Stimulated activated CD8-positive, alpha-beta memory T cell treated with anti-CD3 and anti-CD28 coated beads, Interleukin-7, amount 100 ng/mL, for 1 hour (primary cell): ENCODE results near the gene MYCN.

Experiments used
- DNase-seq, 2 donors: peaks; one replicate each; pipeline ENCODE4 v3.0.0-alpha.2; 2020; ENCODE audit warnings: low read depth in 2 of 2

MYCN gene

DNA sequence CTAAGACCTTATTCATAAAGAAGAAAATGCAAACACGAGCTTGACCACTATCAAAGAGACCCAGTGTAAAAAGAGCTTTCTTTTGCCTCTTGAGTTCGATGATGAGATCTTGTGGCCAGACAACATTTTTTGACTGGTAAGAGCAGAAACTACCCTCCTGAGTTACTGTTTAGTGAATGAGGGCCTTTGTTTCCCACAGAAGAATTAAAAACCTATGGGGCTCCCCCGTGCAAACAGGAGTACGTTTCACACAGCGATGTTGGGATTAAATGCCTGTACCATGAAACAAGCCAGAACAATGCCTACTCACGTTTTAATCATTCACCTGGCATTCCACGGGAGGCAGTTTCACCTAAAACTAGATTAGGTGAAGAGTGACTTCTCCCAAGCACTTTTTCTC lies 36.0 kb downstream of the MYCN start:
- DNase-seq: no peak

DNA sequence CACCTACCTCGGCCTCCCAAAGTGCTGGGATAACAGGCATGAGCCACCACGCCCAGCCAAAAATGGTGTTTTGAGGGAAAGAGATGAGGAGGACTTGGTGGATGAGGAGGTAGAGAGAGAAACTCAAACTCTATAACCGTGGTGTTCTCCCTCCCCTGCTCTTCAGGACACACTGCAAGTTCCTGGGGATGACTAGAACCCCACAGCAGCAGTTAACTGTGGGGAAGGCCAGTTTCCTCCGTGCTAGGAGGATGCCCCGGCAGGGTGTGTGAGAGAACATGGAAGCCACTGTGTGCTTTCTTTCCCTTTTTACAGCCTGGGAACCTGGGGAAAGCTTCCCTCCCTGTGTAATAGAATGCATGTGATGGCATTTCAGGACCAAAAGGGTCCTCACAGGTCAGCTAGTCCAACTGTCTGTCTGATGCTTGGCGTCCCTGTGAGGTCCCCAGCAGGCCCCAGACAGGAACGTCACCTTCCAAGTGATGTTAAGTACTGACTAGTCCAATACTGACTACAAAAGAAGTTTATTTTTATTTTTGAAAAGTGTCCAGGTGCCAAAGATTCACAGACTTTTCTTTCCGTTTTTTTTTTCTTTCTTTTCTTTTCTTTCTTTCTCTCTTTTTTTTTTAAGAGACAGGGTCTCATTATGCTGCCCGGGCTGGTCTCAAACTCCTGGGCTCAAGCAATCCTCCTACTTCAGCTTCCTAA lies 38.9 kb downstream of the MYCN start:
- no peak for DNase-seq

DNA sequence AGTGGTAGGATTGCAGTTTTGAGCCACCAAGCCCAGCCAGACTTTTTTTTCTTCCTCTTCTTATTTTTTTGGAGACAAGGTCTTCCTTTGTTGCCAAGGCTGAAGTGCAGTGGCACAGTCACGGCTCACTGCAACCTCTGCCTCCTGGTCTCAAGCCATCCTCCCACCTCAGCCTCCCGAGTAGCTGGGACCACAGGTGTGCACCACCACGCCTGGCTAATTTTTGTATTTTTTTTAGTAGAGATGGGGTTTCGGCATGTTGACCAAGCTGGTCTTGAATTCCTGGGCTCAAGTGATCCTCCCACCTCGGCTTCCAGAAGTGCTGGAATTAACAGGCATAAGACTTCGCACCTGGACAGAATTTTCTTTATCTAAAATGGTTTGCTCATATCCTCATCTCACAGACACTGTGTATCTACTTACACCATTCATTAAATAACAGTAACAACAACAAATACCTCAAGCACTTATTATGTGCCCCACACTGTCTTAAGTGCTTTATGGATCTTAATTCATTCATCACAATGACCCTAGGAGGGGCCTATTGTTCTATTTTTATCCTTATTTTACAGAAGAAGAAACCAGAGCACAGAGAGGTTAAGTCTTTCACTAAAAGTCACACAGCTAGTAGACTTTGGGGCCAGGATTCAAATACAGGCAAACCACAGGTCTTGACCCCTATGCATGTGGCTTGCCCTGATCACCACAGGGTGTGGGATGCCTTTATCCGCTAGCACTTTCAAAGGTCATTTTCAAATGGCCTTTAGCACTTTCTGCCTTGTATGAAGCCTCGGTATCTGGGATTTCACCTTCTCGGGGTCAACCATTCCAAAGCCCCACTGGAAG lies 39.6 kb downstream of the MYCN start:
- DNase-seq: no peak

DNA sequence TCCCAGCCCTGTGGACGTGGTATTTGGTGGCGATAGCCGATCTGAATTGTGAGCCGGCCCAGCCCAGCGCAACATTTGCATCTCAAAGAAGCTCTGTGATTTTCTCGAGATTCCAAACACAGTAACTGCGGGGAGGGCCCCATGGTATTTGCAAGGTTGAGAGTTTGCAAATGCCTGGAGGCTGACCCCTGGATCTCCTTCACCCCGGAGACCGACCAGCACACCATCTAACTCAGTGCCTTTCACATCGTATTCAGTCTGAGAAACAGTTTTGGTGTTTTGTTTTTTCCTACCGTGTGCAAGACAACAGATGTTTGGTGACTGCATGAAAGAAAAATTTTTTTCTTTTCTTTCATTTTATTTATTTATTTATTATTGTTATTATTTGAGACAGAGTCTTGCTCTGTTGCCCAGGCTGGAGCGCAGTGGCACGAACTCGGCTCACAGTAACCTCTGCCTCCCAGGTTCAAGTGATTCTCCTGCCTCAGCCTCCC lies 40.3 kb downstream of the MYCN start:
- DNase-seq: no peak

DNA sequence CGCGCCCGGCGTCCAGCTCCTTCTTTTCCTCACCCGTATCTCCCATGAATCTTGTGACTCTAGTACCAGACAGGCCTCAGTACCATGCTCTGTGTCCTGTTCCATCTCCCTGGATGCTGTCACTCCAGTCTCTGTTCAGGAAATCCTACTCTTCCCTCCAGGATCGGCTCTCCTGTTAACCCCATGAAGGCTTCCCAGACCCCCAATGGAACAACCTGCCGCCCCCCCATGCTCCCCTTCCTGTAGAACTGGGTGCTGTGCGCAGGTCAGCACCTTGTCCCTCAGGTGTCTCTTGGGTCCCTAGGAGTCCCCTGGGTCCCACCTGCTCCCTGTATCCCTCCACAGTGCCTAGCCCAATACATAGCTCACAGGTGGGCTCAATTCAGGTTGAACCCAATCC lies 41.3 kb downstream of the MYCN start:
- no peak for DNase-seq

DNA sequence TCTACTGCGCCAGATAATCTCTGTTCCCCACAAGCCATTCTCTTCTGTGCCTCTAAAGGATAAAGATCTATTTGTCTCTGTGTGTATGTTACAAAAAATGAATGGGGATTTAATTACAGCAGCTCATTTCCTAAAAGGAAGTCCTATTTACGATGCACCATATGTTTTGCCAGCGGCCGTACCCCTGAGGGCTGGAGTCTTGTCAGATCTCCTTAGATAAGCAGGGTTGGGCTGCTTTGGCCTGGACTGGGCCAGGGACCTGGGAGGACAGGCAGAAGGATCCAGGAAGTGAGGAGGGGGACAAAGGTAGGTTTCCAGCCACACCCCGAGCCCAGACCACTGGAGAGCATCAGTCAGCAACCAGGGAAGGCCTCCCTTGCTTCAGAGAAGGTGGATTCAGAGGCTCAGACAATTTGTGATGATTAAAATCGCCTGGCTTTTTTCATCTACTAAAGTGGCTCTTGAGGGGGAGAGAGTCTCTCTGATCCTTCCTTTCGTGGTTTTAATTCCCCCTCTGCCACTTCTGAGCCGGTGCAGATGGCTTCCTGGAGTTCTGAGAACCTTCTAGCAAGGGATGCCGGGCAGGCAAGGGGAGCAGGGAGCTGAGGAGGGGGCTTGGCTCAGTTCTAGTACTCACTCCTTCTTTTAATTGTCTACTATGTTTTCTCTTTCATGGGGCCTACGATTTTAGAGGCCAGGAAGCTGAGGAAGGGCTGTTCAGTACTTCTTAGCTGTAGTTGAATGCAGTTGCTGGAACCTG lies 42.1 kb downstream of the MYCN start:
- DNase-seq: no peak

DNA sequence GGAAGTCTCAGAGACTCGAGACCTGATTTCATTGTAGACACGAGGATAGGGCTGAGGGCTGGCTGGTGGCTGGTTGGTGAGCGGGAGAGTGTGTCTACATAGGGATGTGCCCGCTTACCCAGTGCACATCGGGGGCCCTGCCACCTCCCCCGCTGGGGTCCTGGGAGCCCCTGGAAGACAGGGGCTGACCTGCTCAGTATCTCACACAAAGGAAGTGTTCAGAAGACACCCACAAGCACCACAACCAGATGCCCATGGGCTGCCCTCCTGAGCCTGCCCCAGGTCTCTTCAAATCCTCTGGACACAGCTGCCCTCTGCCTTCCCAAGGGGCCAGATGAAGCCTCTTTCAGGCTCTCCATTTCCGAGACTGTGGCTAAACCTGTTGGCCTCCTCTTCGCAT lies 43.1 kb downstream of the MYCN start:
- no peak for DNase-seq

DNA sequence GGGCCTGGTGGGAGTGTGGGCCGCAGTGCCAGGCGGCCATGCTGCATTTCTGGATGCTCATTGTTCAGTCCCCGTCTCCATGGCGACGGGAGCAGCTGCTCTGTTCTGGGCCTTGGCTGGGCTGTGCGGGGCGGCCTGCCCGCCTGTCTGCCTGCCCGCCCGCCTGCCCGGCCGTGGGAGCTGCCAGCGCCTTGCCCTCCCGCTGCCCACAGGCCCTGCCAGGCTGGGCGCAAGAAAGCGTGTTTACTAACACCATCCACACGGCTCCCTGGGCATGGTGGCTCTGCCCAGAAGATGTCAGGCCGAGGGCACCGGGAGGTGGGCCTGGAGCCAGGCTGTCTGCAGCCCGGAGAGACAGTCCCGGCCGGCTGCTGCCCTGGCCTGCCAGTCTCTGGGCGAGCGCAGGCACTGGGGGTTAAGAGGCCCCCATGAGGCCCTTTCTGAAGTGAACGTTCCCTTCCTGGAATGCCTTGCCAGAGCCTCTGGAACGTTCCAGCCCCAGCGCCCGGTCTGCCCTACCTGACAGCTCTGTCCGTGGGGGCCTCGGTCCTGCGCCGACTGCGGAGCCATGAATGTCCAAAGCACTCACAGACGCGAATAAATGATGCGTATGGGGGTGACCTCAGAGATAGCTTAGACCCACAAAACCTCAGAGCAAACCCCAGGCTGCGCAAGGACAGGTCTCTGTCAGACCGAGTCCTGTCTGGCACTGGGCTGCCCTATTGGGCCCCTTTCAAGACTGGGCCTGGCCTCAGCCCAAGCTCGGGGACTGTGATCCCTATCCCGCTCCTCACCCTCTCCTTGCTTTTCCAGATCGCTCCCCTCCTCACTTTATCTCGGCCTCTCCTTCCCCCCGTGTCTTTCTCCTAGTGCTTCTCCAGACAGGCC lies 44.3 kb downstream of the MYCN start:
- DNase-seq: no peak

DNA sequence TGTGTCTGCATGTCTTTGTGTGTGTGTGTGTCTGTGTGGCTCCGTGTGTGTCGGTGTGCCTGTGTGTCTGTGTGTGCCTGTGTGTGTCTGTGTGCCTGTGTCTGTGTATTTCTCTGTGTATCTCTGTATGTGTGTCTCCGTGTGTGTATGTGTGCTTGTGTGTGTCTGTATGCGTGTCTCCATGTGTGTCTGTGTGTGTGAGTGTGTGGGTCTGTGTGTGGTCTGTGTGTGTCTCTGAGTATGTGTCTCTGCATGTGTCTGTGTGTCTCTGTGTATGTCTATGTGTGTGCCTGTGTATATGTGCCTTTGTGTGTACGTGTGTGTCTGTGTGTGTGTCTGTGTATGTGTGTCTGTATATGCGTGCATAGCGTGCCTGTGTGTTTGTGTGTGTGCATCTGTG lies 45.2 kb downstream of the MYCN start:
- no peak for DNase-seq

DNA sequence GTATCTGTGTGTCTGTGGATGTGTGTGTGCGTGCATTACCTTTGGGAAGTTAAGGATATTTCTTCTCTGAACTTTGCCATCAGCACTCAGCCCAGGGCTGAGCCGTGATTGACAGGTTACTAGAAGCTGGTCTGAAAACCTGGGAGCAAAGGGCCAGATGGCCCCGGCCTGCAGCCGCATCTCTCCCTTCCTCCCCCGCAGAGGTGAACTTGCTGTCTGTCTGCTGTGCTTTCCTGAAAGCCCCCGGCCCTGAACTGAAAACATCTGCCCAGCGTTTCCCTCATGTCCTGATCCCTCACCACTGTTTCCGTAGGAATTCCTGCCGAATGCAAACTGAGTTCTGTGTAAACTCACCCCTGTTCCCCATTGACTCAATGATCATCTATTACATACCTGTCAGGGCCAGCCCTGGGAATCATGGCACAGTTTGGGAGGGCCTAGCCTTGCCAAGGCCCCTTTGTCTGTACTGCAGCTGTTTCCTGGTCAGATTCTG lies 45.8 kb downstream of the MYCN start:
- no peak for DNase-seq

DNA sequence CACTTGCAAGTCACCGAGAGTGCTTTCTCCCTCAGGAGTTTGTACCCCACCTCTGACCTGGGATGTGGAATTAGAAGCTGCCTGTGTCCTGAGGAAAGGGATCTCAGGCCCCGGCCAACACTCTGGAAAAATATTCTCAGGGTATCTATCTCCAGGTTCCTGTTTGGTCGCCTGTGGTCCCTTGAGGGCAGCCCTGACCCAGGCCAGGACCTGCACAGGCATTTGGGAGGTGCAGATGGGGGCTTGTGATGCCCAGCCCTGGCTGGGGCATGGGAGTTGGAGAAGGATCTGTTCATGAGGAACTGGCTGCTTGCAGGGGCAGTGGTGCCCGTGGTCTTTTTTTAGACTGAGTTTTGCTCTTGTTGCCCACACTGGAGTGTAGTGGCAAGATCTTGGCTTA lies 46.3 kb downstream of the MYCN start:
- no peak for DNase-seq

DNA sequence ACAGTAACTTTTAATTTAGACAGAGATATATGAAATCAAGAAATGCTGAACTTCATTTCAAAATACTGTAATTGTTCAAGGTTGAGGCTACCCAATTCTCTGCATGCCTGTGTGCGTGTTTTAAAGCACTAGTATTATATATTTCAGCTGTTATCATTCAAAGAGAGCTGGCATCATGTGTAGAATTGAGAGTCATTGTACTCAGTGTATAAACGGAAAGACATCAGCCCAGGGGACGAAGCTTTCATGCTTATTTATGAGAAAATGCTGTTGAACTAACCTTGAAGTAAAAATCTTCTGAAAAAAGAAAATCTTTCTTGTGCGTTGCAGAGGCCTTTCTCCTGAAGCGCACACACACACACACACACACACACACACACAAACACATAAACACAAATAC lies 48.4 kb downstream of the MYCN start:
- DNase-seq: no peak

DNA sequence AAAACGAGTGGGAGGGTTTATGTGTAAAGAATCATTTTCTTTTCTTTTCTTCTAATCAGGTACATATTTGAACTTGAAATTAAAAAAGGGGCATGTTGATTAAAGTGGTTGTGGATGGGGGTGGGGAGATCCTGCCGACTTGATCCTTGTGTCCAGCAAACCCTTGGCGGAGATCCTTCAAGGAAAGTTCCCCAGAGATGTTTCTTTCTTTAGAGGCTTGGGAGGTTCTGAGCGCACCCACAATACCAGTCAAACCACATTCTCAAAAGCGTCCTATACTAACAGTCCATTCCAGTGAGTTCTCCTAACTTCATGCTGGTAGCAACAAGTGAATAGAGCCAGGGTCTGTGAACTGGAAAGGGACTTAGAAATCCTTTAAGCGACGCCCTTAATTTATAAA lies 49.2 kb downstream of the MYCN start:
- DNase-seq: no peak

DNA sequence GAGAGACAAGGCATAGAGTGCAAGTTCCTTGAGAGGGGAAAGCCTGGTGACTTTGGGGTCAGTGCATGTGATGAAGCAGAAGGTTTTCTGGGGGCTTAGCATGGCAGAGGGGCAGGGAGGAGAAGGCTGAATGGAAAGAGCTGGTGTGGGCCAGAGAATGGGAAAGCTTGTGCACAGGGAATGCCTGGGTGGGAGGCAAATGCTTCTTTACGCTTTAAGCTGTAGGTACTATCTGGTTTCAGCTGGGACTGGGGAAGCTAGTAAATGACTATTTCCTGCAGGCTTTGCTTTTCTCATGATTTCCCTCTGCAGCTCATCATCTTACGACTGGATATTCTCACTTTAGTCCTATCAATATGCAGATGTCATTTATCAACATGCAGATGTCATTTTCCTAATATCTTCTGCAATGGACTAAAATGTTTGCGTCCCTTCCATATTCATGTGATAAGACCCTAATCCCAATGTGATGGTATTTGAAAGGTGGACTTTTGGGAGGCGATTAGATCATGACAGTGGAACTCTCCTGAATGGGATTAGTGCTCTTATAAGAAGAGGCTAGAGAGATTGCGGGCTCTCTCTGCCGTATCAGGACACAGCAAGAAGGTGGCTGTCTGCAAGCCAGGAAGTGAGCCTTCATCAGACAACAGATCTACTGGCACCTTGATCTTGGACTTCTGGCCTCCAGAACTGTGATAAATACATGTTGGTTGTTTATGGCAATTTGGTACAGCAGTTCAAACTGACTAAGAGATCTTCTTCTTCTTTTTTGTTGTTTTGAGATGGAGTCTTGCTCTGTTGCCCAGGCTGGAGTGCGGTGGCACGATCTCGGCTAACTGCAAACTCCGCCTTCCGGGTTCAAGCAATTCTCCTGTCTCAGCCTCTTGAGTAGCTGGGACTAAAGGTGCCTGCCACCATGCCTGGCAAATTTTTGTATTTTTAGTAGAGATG lies 50.1 kb downstream of the MYCN start:
- DNase-seq: no peak

DNA sequence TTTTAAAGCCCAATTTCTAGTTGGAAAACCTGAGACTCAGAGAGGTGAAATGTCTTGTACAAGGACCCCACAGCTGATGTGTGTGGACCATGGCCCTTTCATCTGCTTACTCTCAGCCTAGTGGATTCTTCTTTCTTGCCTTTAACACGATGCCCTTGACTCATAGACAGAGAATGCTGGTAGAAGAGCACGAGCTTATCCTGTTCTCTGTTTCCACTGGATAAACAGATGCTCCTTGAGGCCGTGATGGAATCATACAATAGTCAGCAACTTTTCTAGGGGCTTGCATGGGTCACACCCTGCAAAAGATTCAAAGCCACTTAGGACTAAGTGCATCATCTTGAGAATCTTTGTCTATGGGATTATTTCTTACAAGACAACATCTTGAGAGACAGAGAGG lies 50.9 kb downstream of the MYCN start:
- DNase-seq: no peak

DNA sequence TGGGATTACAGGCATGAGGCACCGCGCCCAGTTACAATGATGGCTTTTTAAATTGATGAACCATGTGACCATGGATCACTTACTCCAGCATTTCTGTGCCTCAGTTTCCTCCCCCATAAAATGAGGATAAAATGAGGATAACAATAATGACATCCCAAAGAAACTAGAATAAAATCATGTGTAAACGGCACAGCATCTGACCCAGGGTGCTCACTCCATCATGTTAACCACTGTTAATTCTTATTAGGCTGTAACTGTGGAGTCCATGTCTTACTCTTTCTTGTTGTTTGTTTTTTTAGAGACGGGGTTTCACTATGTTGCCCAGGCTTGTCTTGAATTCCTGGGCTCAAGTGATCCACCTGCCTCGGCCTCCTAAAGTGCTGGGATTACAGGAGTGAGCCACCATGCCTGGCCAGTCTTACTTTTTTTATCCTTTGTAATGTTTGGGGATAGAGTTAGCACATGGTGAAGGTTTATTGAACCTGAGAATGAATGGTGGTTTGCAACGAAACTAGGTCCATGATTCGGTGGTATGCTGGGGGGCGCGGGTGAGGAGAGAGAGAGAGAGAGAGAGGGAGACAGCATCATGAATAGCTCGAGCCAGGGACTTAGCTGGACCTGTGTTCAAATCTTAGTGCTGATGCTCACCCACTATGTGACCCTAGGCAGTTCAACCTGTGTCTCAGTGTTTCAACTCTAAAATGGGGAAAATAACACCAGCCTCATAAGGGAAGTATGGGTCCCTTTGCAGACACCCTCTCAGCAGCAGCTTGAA lies 52.3 kb downstream of the MYCN start:
- DNase-seq: no peak

DNA sequence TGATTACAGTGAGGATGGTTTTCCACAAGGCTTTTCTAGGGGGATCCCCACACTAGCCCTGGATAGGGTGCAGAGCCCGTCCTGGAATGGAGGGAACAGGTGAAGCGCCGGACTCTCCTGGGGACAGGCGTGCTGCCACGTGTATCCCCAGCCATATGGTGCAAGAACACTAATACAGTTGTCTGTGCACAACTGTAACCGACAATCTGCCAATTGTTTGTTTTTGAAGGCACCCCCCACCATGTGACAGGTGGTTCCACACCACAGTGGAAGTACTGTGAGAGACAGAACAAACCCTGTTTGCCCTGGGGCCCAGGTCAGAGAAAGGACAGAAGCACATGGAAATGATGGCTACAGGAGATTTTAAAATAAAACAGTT lies 52.9 kb downstream of the MYCN start:
- no peak for DNase-seq

DNA sequence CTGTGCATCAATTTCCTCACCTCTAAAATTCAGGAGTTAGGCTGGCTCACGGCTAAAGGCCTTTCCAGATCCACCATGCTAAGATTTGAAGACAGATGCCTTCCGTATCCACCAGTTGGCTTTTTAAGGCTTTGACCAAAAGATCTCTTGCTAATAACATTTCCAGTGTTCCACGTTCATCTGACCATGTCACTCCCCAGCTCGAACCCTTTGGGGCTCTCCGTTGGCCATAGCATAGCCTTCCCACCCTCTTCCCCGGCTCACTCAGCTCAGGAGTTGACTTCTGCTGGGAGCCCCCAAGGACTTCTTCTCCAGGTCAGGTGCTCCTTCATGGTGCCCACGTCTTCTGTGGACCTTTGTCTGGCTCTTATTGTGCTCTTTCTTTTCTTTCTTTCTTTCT lies 53.3 kb downstream of the MYCN start:
- DNase-seq: no peak

DNA sequence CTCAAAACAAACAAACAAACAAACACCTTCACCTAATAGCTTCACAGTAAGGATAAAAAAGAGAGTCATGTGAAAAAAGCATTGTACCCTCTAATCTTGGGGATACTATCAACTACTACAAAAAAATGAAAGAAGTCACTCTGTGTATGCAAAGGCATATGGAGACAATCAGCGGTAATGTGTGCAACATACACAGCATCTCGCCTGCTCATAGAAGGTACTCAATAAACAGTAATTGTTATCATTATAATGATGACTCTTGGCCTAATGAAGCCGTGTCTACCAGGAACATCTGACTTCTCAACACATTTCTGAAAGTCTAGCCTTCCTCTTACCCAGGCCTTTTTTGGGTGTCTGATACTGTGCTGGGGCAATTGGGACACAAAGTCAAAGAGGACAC lies 55.3 kb downstream of the MYCN start:
- DNase-seq: no peak
